KG1 (cell line): ENCODE data around the gene DAPK3.
"Not testable (repeated sequence)": the region's sequence is repeated elsewhere in the genome, so short reads cannot be mapped to it uniquely, and the experiment has no call there.

Experiments
- DNase-seq: peaks from one replicate; lab custom pipeline; 2025; lab: John Stamatoyannopoulos, UW

DAPK3 gene

DNA sequence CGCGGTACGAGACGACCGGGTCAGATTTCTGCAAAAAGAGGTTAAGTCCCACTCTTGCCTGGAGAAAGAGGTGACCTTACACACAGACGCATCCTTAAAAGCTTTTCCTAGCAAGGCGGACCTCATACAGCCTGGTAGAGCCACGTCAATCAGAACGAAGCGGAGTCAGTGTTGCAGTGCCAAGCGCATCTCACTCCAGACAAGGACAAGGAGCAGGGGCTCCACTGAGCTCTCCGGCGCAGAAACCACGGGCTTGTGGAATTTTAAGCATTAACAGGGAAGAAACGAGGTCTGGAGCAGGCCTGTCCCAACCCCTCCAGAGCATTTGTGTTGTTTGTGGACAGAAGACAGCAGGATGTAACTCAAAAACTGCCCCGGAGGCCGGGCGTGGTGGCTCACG is 7.2 kb upstream of the DAPK3 start:
- DNase-seq = no peak

DNA sequence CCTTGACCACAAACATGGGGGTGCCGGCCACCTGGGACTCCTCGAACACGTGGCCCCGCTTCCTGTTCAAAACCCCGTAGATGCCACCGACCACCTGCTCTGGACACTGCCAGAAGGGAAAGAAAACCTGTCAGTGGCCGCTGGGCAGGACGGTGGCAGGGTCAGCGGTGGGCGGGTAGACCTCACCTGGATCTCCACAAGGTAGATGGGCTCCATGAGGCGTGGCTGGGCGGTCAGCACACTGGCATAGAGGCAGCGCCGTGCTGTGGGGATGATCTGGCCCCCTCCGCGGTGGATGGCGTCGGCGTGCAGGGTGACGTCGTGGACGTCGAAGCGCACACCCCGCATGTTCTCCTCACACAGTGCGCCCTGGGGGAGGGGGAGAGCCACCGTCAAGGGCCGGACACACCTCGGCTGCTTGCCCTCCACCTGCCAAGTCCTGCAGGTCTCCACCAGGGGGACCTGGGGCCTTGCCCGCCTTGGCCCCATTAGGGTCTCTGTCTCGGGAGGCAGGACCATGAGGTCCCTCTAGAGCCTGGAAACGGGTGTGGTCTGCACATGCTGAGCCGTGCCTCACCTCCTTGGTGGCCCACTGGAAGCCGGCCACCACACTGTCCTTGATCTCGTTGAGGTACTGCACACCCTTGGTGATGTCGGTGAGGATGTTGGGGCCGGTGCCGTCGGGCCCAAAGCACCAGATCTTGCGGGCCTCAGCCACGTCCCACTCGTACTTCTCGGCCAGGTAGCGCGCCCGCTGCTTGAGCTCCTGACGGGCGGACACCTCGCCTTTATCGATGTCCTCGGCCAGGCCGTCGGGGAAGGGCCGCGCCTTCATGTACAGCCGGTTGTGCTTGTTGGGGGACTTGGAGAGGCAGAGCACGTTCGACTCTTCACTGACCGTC is 6.6 kb upstream of the DAPK3 start:
- DNase-seq = no peak

DNA sequence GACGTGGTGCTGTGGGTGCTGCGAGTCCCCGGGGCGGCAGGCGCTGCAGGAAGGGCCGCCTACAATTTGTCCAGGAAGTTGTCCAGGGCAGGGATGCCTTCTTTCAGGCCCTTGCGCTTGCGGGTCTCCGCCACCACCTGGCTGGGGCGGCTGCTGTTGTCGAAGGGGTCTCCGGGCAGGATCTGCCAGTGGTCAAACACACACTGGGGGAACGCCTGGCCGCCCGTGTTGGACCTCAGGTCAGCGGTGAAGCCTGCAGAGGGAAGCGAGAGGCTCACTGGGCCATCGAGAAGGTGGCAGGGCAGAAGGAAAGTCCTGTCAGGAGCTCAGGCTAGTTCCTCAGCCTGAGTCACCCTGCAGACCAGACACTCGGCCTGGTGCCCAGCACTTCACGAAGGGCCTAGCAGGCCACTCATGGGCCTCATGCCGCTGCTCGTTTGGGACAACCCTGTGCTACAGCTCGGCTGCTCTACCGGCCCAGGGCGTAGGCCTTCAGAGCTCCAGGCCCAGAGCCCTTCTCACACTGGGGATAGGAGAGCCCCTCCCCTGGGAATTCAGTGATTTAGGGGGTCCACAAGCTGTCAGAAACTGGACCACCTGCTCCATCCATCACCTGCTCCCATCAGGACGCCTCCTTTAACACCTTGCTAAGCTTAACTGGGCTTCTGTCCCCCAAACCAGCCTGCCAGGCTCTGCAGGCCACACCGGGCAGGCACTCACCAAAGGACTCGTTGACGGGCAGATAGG is 5.8 kb upstream of the DAPK3 start:
- DNase-seq = no peak

DNA sequence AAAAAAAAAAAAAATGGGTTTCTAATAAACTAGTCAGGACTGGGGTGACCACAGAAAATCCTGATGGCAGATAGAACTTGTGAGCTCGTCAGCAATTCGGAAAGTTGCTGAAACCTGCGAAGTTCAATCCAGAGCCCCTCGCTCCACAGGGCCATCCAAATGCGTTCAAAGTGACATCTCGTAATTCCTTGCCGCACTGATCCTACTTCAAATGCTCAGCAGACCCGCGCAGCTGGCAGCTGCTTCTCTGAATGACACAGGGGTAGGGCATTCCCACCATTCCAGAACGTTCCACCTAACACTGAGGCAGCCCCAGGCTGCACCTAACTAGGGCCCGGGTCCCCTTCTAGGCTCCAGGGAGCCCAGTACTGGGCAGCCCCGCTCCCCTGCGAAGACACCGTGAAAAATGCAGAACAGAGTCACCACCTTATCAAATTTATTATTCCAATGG is 4.8 kb upstream of the DAPK3 start:
- DNase-seq = no peak

DNA sequence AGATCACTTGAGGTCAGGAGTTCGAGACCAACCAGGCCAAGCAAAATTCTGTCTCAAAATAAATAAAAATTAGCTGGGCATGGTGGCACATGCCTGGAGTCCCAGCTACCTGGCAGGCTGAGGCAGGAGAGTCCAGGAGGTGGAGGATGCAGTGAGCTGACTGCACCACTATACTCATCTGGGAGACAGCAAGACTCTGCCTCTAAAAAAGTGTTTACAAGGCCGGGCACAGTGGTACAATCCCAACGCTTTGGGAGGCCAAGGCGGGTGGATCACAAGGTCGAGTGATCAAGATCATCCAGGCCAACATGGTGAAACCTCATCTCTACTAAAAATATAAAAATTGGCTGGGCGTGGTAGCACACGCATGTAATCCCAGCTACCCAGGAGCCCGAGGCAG is 4.2 kb upstream of the DAPK3 start:
- no peak for DNase-seq

DNA sequence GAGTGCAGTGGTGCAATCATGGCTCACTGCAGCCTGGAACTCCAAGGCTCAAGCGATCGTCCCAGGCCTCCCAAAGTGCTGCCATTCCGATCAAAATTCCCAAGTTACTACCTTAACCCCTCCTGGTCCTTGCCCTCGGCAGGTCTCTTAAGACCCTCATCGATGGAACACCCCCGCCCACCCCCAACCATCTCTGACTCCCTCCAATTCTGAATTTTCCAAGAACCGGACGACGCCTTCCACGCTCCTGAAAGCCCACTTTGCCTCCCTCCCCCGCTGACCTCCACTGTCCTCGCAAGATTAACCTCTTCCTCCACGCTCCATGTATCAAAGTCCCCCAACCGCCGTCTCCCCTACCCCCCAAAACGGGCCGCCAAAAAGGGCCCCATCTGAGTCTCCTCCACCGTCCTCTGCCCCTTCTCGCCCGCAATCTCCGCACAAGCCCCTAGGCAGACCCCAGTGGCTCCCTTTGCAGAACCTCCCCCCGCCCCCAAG is 539 bp downstream of the DAPK3 start:
- DNase-seq = no peak

DNA sequence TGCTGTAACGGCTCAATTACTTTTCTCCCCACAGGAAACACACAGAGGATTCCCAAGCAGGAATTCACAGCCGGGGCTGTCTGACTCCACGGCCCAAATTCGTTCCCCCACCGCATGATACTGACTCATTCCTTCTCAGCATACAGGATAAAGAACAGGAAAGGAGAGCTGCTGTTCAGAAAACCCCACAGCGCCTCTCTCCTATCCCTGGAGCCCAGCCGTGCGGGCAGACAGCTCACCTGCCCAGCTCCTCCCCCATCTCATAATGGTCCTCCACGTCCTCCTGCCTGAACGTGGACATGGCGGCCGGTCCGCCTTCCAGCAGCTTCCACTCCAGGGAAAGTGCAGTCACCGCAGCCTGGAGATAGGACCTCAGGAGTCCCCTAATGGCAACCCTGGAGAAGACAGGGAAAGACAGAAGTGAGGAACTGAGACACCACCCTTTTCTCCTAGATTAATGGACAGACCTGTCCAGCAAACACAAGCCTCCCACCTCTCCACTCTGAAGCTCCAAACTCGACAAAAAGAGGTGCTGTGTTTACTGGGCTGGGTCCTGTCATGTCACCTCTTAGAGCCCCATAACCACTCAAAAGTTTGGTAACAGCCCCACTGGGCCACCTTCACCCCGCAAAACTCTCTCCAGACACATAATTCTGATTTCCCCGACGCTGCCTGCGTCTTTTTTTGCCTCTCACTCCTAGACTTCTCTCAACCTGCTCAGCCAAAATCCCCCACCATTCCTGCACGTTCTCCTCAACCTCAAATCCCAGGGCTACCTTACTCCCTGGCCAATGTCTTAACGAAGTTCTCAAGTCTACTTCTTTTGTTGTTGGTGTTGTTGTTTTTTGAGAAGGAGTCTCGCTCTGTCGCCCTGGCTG is 1.2 kb downstream of the DAPK3 start:
- DNase-seq = no peak

DNA sequence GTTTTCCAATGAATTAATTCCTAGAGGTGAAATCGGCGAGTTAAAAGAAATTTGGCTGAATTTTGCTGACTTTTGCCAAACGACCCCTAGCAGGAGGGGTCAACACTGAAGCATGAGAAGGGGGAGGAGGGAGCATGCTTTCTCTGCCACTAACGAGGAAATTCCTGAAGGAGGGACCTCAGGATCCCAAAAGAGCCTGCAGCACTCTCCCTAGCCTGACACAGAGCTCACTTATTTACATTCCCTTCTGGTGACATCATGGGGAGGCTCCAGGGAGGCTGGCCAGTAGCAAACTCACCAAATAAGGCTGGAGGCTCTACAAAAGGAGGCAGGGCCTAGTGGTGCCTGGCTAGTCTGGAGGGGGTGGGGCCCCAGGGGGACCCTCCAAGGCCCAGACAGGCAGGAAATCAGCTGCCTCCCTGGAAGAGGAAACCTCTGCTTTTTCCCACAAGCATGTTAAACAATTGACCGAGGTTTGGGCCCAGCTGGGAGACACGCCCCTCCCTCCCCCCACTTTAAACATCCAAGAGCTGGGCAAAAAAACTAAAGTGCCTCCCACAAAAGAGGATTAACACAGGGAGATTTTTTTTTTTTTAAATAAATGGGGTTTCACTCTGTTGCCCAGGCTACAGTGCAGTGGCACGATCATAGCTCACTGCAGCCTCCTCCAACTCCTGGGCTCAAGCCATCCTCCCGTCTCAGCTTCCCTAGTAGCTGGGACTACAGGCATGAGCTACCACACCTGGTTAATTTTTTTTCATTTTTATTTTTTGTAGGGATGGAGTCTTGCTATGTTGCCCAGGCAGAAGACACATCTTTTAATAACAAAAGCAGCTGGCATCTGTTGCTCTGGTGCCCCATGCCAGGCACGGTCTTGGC is 2.1 kb downstream of the DAPK3 start:
- no peak for DNase-seq

DNA sequence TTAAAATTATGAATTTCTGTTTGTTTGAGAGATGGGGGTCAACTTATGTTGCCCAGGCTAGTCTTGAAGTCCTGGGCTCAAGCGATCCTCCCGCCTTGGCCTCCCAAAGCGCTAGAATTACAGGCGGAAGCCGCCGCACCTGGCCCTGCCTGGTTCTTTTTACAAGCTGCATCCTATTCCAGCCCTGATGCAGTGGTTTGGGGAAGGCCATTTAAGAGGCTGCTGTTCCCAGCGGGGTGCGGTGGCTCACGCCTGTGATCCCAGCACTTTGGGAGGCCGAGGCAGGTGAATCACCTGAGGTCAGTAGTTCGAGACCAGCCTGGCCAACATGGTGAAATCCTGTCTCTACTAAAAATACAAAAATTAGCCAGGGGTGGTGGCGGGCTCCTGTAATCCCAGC is 2.9 kb downstream of the DAPK3 start:
- not testable (repeated sequence) for DNase-seq

DNA sequence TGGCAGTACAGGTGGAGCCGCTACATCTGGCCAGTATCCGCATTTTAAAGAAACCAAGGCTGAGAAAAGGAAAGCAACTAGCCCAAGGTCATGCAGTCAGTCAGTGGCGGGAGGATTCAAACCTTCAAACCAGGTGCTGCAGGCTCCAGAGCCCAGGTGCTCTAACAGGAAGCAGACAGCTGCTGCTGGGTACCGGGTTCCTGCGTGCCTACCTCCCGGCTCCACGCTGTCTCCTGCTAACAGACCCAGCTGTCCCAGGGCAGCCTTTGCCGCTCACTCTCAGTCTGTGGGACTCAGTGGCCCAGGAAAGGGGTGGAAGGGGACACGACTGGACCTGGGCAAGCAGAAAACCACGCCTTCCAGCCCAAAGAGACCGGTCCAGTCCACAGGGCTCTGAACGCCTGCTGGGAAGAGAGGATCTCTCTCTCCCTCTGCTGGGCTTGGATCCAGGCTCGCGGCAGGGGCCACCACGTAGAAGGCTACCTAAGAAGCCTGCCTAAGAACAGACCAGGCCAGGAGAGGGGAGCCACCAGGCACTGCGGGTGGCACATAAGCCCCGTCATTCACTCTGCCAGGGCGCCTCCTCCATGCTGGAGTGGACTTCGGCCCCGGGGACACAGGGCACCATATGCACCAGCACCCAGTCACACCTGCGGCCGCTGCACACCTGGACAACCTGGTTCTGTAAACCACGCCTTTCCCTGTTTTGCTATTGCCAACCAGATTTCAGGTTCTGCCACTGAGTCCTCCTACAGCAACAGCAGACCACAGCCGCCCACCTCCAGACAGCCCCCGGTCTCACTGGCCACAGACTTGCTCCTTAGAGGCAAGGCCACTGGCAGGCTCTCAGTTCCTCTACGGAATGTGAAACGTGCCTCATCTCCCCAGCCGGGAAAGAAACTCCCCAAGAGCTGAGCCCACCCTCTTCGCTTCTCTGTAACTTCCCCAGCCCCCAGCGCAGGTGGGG is 4.6 kb downstream of the DAPK3 start:
- no peak for DNase-seq

DNA sequence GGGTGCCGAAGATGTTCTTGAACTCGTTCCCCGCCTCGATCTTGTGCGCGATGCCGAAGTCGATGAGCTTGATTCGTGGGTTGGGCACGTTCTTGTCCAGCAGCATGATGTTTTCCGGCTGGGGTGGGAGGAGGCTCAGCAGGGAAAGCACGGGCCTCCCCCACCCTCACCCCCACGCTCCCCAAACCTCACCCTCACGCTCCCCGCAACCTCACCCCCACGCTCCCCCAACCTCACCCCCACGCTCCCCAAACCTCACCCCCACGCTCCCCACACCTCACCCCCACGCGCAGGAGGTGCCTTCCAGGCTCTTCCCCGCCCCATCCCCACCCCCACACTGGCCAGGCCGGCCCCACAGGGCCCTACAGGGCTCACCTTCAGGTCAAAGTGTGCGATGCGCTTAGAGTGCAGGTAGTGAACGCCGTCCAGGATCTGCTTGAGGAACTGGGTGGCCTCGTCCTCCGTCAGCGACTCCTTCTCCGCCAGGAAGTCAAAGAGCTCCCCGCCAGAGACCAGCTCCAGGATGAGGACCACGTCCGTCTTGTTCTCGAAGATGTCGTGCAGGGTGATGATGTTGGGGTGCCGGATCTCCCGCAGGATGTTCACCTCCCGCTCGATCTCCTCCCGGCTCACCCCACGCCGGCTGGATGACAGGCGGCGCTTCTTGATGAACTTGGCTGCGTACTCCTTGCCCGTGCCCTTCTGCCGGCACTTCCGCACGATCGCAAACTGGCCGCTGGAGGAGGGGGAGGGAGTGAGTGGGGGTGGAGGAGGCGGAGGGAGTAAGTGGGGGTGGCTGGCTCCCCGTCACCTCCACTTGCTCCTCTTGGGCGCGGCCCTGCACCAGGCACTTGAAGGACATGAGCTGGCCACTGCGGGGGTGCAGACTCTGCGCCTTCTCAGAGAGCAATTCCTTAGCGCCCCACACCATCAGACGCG is 6.4 kb downstream of the DAPK3 start:
- DNase-seq = no peak

DNA sequence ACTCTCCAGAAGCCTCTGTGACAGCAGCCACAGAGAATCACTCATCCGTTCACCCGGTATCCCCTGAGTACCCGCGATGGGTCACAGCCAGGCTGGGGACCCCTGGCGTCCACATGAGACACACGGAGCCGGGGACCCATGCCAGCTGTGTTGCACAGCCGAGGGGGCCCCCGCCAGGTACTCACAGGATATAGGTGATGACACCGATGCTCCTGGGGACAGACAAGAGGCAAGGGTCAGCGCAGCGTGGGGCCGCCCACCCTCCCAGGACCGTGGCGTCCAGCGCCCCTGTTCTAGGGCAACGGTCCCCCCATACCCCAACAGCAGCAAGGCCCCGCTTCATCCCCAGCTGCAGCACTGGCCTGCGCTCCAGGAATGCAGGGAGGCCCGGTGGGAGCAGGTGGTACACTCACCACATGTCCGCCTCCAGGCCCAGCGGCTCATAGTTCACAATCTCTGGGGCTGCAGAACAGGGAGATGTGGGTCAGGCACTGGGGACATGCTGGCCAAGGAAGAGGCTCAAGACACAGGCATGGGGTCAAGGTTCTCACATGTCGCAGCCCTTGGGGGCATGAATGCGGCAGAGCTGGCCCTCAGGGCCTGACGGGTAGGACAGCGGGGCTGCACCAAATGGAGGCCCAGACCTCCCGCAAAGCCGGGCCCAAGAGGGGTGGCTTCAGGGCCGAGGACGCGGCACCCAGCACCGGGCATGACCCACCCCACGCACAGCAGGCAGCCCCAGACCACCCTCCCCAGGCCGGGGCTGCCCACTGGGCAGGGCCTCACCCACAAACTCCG is 7.2 kb downstream of the DAPK3 start:
- DNase-seq = no peak

DNA sequence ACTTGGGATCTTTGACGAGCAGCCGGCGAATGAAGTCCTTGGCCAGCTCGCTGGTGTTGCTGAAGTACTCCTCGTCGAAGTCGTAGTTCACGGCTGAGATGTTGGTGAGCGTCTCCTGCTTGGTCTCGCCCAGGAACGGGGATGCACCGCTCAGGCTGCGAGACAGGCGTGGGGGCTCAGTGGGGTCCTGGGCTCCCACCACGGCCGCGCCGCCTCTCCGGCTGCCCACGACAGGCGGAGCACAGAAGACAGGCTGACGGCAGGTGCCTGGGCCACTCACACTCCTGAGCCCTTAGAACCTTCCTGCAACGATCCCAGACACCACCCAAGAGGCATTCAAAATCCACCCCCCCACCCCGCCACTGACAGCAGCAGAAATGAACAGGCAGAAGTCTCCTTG is 9.9 kb downstream of the DAPK3 start:
- DNase-seq = no peak

DNA sequence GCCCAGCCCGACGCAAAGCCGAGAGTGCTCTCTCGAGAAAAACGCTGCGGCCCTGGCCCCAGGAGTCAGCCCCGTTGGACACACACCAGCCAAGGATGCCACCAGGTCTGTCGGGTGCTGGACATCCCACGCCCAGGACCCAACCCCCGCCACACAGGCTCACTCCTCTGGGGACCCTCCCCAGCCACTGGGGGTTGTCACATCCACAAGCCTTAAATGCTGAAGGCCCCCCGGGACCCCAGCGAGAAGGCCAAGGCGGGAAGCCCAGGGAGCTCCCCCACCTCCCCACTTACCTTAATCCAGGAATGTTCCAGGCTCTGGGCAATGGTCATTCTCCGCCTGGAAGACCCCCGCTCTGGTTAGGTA is 11.2 kb downstream of the DAPK3 start:
- no peak for DNase-seq

DNA sequence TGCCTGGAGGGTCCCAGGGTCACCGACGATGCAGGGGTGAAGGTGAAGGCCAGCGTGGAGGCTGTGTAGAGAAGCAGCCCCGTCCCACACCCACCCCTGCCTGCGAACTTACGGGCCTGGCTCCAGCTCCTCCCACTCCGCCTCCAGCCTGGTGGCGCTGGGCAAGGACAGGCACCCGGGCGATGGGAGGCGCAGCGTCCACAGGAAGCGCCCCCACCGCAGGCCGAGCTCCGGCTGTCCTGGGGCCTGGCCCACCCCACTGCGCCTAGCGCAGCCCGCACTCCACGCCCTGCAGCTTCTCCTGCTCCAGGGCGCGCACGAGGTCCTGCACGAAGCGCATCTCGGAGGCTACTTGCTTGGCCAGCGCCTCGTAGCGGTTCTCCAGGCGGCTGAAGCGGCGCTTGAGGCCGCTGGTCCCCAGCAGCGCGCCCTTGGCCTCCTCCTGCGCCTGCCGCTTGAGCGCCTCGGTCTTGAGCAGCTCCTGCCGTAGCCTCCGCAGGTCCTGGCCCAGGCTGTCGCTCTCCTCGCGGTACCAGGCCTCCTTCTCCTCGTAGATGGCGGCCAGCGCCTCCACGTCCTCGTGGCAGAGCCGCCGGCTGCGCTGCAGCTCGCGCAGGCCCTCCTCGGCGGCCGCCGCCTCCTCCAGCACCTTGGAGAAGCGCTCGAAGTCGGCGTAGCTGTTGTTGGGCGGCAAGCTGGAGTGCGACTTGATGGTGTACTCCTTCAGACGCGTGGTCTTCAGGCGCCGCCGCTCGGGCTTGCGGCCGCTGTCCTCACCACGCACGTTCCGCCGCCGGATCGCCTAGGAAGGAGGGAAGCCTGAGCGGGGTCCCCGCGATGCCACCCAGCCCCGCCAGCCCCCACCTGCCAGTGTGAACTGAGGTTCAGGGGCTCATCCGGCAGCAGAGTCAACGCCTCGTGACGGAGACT is 11.8 kb downstream of the DAPK3 start:
- no peak for DNase-seq

DNA sequence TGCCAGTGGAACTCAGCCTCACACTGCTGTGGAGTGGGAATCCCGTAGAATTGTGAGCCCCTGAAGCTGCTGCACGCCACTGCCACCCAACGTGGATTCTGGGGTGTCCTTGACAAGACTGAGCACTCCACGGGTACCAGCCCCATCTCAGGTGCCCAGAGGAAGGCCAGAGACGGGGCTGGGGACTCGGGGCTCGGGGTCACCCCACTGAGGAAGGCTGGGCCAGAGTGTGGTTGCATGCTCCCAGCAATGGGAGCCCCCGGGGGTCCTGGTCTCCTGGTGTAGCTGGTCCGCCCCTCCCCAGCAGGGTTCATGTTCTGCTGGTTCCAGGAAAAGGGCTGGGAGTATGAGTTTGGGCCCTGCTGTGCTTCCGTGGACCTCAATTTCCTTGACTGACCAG is 15.2 kb downstream of the DAPK3 start:
- no peak for DNase-seq

DNA sequence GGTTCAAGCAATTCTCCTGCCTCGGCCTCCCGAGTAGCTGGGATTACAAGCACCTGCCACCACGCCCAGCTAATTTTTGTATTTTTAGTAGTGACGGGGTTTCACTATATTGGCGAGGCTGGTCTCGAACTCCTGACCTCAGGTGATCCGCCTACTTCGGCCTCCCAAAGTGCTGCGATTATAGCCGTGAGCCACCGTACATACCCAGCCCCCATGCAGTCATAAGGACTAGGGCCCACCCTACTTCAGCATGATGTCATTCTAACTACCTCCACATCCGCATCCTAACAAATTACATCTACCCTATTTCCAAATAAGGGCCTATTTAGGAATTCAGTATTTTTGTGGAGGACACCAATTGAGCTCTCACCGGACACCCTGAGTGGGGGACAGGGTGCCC is 15.6 kb downstream of the DAPK3 start:
- not testable (repeated sequence) for DNase-seq
